PC-3 (cell line): ENCODE data around the gene SLC16A7. TPM values are rescaled to one million over a fixed set of nuclear protein-coding genes. Genes with fewer than 3 reads are reported as not detected.
A peak's percentile ranks its signal among the peaks of the same experiment; 100 is the strongest.

Experiments
- ATAC-seq: fragments of 200-7000 bp; cut with Tn5 transposase; 2 replicates; pipeline ENCODE4 v1.9.1; 2020; ENCODE audit warnings: mild to moderate bottlenecking, moderate library complexity
- BruUV-seq: library from RNA; stranded (reverse); fragments of 400-500 nt; replicated peaks from 2 replicates; lab custom pipeline; 2021; lab: Mats Ljungman, UMichigan
- CTCF ChIA-PET: fragments of 300-600 bp; sonication (Branson Sonifier 250); formaldehyde crosslinking; loops from one replicate; lab custom pipeline; 2022; ENCODE audit warnings: antibody characterized with exemption; lab: Charles Lee
- POLR2A ChIA-PET: fragments of 300-600 bp; sonication (Branson Sonifier 250); formaldehyde crosslinking; loops from one replicate; lab custom pipeline; 2022; ENCODE audit warnings: antibody characterized with exemption; ENCODE audit not compliant: unreplicated experiment; lab: Charles Lee
- DNase-seq: peaks from one replicate; pipeline ENCODE4 v3.0.0-alpha.2; 2015
- H2AFZ ChIP-seq: fragments of 300-600 bp; sonication (generic); 2 replicates; pipeline ENCODE4 v1.6.0; 2016; ENCODE audit warnings: antibody characterized with exemption, low read length
- H3F3A ChIP-seq: fragments of 300-600 bp; sonication (generic); one replicate; pipeline ENCODE4 v1.6.0; 2017; ENCODE audit warnings: antibody characterized with exemption, low read length, control low read depth, mild to moderate bottlenecking; ENCODE audit not compliant: unreplicated experiment
- H3K27ac ChIP-seq: fragments of 300-600 bp; sonication (generic); 2 replicates; pipeline ENCODE4 v1.5.1; 2016; ENCODE audit warnings: mild to moderate bottlenecking, low read length
- H3K27me3 ChIP-seq: fragments of 300-600 bp; sonication (generic); 2 replicates; pipeline ENCODE4 v1.6.1; 2016; ENCODE audit warnings: low read length, mixed read lengths
- H3K36me3 ChIP-seq: fragments of 300-600 bp; sonication (generic); 2 replicates; pipeline ENCODE4 v1.6.1; 2016; ENCODE audit warnings: low read depth, mixed run types, low read length, mixed read lengths
- H3K4me1 ChIP-seq: fragments of 300-600 bp; sonication (generic); 2 replicates; pipeline ENCODE4 v1.5.1; 2016; ENCODE audit warnings: low read length; ENCODE audit not compliant: insufficient read depth
- H3K4me2 ChIP-seq: fragments of 300-600 bp; sonication (generic); 2 replicates; pipeline ENCODE4 v1.6.0; 2016; ENCODE audit warnings: low read length
- H3K4me3 ChIP-seq: fragments of 300-600 bp; sonication (generic); 2 replicates; pipeline ENCODE4 v1.5.1; 2016; ENCODE audit warnings: mild to moderate bottlenecking, low read length, mixed read lengths
- H3K79me2 ChIP-seq: fragments of 300-600 bp; sonication (generic); 2 replicates; pipeline ENCODE4 v1.6.1; 2017; ENCODE audit warnings: low read length, mixed read lengths
- H3K9ac ChIP-seq: fragments of 300-600 bp; sonication (generic); 2 replicates; pipeline ENCODE4 v1.6.0; 2016; ENCODE audit warnings: mild to moderate bottlenecking, low read length
- H3K9me2 ChIP-seq: fragments of 300-600 bp; sonication (generic); replicated peaks from 2 replicates; pipeline ENCODE4 v1.6.1; 2016; ENCODE audit warnings: mixed run types, low read length, mixed read lengths
- H3K9me3 ChIP-seq: fragments of 300-600 bp; sonication (generic); 2 replicates; pipeline ENCODE4 v1.6.1; 2016; ENCODE audit warnings: low read length, mixed read lengths
- H4K20me1 ChIP-seq: fragments of 300-600 bp; sonication (generic); 2 replicates; pipeline ENCODE4 v1.6.1; 2016; ENCODE audit warnings: low read length, mixed read lengths
- EZH2 ChIP-seq: fragments of 300-600 bp; sonication (generic); IDR thresholded peaks from one replicate; pipeline ENCODE4 v1.6.1; 2017; ENCODE audit warnings: antibody characterized with exemption, mild to moderate bottlenecking, low read length; ENCODE audit not compliant: unreplicated experiment
- EZH2phosphoT487 ChIP-seq: fragments of 300-600 bp; sonication (generic); IDR thresholded peaks from 2 replicates; pipeline ENCODE4 v1.6.1; 2018; ENCODE audit warnings: mild to moderate bottlenecking, antibody characterized with exemption, low read length, borderline replicate concordance
- intact Hi-C: fragments of 100-400 bp; cut with micrococcal nuclease; formaldehyde crosslinking; loops from 2 replicates; pipeline ENCODE4 v1.9.0; 2023
- total RNA-seq: library from RNA; depleted of rRNA; stranded (reverse); fragments of >200 nt; gene quantifications from 2 replicates; pipeline ENCODE4 v1.2.3, GENCODE V29; 2014
- TF ChIP-seq, protein P1 (sequence below): fragments of 300-600 bp; sonication (generic); conservative IDR thresholded peaks from 2 replicates; pipeline ENCODE4 v1.5.1; 2017; ENCODE audit warnings: antibody characterized with exemption, low read depth, mild to moderate bottlenecking, low read length

Gene SLC16A7
- total RNA-seq, 1 experiment from 2014 or later = 11.4 TPM

DNA sequence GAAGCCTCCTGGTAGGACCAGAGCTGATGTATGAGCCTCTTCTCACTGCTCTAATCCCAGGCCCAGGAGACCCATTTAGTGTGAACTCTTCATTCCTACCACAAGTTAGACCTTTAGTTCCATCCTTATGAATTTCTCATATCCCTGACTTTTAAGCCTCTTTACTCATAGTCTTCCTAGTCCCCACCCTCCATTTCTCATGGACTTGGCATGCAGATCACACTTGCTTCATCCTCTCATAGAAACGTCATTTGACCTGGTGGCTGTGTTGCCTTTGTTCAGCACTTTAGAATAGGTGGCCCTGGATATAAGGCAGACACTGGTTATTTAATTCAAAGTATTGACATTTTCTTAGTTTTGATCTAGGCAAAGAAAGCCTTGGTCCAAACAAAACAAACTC, 99.5 kb downstream of the SLC16A7 start:
- BruUV-seq = no TSS peak

DNA sequence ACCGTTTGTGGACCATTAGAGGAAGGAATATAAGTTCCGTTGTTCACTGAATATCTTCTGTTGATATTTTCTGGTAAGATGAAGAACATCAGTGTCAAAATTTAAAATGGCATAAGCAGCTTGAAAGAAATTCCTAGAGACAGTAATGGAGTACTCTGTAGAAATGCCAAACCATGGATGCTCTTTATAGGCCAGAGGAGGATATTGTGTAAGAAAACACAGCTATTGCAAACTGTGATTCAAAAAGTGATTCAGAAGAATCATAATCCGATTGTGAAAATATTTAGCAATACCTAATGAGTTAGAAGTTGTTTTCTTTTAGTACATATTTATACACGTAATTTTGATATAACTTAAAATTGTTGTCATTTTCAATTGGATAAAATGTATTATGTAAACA, 102.8 kb downstream of the SLC16A7 start:
- intact Hi-C loops = no loop called here
- DNase-seq (peak; percentile 51), ATAC-seq (no peak)
- Histone ChIP-seq H3K9ac (no peak overlapping the region), H3F3A (no peaks in the 10 kb centered on the region), H3K9me2 (no peaks in the 10 kb centered on the region), H3K4me3 (no peak overlapping the region), H3K36me3 (no peaks in the 10 kb centered on the region), H3K4me1 (peaks cover 11% of the 10 kb centered on the region; the same call in 1 of the 2 replicates), H3K9me3 (no peaks in the 10 kb centered on the region), H4K20me1 (no peaks in the 10 kb centered on the region), H2AFZ (no peak overlapping the region), H3K4me2 (no peak overlapping the region), H3K27ac (no peak overlapping the region), H3K79me2 (no peaks in the 10 kb centered on the region), H3K27me3 (no peaks in the 10 kb centered on the region)
- BruUV-seq = no TSS peak
- no peak for TF ChIP-seq EZH2phosphoT487
- TF ChIP-seq EZH2 = no peak
- TF ChIP-seq, protein P1, sequence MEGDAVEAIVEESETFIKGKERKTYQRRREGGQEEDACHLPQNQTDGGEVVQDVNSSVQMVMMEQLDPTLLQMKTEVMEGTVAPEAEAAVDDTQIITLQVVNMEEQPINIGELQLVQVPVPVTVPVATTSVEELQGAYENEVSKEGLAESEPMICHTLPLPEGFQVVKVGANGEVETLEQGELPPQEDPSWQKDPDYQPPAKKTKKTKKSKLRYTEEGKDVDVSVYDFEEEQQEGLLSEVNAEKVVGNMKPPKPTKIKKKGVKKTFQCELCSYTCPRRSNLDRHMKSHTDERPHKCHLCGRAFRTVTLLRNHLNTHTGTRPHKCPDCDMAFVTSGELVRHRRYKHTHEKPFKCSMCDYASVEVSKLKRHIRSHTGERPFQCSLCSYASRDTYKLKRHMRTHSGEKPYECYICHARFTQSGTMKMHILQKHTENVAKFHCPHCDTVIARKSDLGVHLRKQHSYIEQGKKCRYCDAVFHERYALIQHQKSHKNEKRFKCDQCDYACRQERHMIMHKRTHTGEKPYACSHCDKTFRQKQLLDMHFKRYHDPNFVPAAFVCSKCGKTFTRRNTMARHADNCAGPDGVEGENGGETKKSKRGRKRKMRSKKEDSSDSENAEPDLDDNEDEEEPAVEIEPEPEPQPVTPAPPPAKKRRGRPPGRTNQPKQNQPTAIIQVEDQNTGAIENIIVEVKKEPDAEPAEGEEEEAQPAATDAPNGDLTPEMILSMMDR = no peak
- POLR2A ChIA-PET = no interaction called here
- CTCF ChIA-PET = no interaction called here

More for the DNA sequence above, 99.5 kb downstream of the SLC16A7 start:
- ChIA-PET POLR2A (no interaction called here), CTCF (no interaction called here)
- peaks cover 11% of the 10 kb centered on the region; the same call in 1 of the 2 replicates for H3K4me1 ChIP-seq
- 0 out of 2 replicates have a peak, but pooled peaks have one; percentile 27 for ATAC-seq
- no peaks in the 10 kb centered on the region for H3K79me2 ChIP-seq
- H3K27ac ChIP-seq = no peak overlapping the region
- peak; percentile 72 for DNase-seq
- no peaks in the 10 kb centered on the region for H3F3A ChIP-seq
- no peaks in the 10 kb centered on the region for H3K9me2 ChIP-seq
- H3K4me2 ChIP-seq = no peak overlapping the region
- H3K9ac ChIP-seq = no peak overlapping the region
- TF ChIP-seq EZH2phosphoT487 (no peak), EZH2 (no peak)
- TF ChIP-seq, protein P1 = no peak
- H3K9me3 ChIP-seq = no peaks in the 10 kb centered on the region
- no peaks in the 10 kb centered on the region for H3K36me3 ChIP-seq
- no peaks in the 10 kb centered on the region for H3K27me3 ChIP-seq
- no peak overlapping the region for H2AFZ ChIP-seq
- intact Hi-C loops = no loop called here
- H4K20me1 ChIP-seq = no peaks in the 10 kb centered on the region
- no peak overlapping the region for H3K4me3 ChIP-seq

DNA sequence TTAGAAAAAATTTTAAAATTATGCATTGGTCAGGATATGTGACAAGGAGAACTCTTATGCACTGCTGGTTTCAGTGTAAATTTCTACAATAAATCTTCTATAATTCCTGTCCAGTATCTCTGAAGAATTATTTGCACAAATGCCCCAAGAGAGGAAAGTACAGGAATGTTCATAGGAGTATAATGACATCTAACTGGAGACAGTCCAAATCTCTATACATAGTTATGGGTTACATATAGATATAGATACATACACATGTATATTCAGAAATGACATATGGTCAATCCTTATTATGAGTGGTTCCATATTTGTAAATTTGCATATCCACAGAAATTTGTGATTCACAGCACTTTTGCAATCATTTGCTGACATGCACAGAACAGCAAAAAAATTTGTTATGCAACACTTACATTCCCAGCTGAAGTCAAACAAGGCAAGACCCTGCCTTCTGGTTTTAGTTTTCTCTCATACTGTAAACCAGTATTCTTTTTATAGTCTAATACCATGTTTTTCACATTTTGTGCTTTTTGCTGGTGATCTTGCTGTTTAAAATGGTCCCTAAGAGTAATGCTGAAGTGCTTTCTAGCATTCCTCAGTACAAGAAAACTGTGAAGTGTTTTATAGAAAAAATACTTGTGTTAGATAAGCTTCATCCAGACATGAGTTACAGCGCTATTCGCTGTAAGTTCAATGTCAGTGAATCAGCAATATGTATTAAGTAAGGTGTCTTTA, 103.8 kb downstream of the SLC16A7 start:
- Histone ChIP-seq H3K9ac (no peak overlapping the region), H3K9me2 (no peaks in the 10 kb centered on the region), H2AFZ (no peak overlapping the region), H3K9me3 (no peaks in the 10 kb centered on the region), H3K4me3 (no peak overlapping the region), H3K27me3 (no peaks in the 10 kb centered on the region), H4K20me1 (no peaks in the 10 kb centered on the region), H3K27ac (no peak overlapping the region), H3F3A (no peaks in the 10 kb centered on the region), H3K4me1 (peaks cover 11% of the 10 kb centered on the region; the same call in 1 of the 2 replicates), H3K79me2 (no peaks in the 10 kb centered on the region), H3K36me3 (no peaks in the 10 kb centered on the region), H3K4me2 (no peak overlapping the region)
- CTCF ChIA-PET = no interaction called here
- intact Hi-C loops = no loop called here
- BruUV-seq = no TSS peak
- TF ChIP-seq, protein P1 = no peak
- no peak for TF ChIP-seq EZH2phosphoT487
- no peak for TF ChIP-seq EZH2
- no peak for DNase-seq
- POLR2A ChIA-PET = no interaction called here
- no peak for ATAC-seq
